Activated naive CD4-positive, alpha-beta T cell treated with Interleukin-2 at 50 U/mL for 16 hours (primary cell): ENCODE data around the gene SNX7.

ENCODE experiments used
- DNase-seq: peaks from one replicate; pipeline ENCODE4 v3.0.0-alpha.2; 2020

Gene SNX7

DNA sequence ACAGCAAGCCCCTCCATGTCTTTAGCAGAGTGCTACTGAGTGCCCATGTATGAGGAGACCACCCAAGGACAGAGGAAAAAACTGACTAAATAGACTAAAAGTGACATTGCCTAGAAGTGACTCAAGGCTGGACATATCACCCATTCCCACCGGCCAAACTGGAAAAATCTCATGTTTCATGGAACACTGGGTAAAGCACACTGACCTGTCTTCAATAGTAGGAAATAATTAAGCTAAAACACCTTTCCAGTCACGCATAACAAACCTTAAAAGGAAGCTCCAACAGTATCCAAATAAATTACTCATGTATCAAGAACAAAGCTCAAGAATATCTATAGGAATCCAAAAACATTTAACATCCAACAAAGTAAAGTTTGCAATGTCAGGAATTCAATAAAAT lies 120.4 kb downstream of the SNX7 start:
- no peak for DNase-seq

- DNase-seq = no peak
Measured at GRCh38 chr1:98783821-98784220, 122.3 kb downstream of the SNX7 start.

GRCh38 chr1:98791498-98791897 lies 130.0 kb downstream of the SNX7 start:
- no peak for DNase-seq

- DNase-seq = no peak
Measured at GRCh38 chr1:98792123-98792522, 130.6 kb downstream of the SNX7 start.

DNA sequence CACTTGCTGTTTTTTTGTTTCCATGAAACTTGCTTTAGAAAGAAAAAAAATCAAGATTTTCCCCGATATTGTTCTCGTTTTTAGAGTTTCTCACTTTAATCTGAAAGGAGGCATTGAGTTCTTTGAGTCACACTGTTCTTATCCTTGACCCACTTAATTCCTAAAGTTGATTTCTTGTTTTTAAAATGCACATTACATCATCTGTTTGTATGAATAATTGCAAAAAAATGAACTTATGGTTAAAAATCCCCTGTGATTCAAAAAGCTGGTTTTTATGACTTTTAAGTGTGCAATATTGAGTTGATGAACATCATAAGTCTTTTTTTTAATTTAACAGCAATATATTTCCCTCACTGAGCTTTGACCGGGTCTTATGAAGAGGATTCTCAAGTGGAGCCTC lies 131.6 kb downstream of the SNX7 start:
- DNase-seq = no peak

- DNase-seq = peak; percentile 34
Measured at GRCh38 chr1:98794196-98794886, 132.8 kb downstream of the SNX7 start.

DNA sequence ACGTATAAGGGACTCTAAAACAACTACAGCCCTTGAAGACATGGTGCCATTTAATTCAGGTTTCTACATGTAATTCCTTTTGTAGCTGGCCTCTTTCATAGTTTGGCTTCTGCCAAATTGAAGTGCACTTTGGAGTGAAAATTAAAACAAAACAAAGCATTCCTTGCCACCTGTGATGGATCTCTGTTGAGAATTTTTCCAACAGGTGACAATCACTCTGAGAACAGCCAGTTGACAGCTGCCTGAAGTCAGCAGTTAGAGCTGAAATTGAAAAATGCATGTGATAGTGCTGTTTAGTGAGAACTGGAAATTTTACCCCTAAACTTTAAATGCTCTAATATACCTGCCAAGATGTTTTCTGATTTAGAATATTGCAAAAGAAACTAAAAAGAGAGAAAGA lies 134.5 kb downstream of the SNX7 start:
- DNase-seq = no peak

DNA sequence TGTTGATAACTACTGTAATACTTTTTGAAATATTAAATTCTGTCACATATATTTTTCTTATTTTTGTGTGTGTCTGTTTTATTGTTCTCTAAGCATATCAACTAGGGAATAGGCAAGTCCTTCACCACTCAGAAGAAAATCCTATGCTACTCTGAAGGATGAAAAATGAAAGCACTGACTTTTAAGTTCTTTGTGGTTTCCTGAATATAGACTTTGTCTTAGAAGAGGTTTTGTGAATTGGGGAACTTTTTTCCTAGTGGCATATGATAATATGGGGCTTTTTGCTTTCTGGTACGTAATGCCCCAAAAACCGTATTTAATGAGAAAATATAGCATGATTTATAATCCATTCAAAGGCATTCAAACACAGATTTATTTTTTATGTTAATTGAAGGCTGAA lies 136.0 kb downstream of the SNX7 start:
- no peak for DNase-seq
